Measurements from ENCODE around the gene CMTM8.

CMTM8 gene

GRCh38 chr3:32410367-32411246 lies 172.1 kb downstream of the CMTM8 start:
- TF ChIP-seq SIN3A (IDR thresholded peaks at IDR 0.05; ENCODE audit: borderline replicate concordance, insufficient read depth, low read length), result no peak
- TF ChIP-seq FOXP2 (optimal IDR thresholded peaks at IDR 0.05; ENCODE audit: borderline replicate concordance, extremely low read depth, extremely low read length, insufficient read depth), result no peak
- no peak for TF ChIP-seq POLR2AphosphoS5 (IDR thresholded peaks at IDR 0.05; ENCODE audit: low read depth, low read length)
- no peak for TF ChIP-seq REST (IDR thresholded peaks at IDR 0.05; ENCODE audit: insufficient read depth in 1 of 2, low read depth in 2 of 2, low read length in 2 of 2)
- no peak for TF ChIP-seq TAF1 (IDR thresholded peaks at IDR 0.05; ENCODE audit: borderline replicate concordance, insufficient read depth, low read length)

- TF ChIP-seq REST (IDR thresholded peaks at IDR 0.05; ENCODE audit: insufficient read depth in 1 of 2, low read depth in 2 of 2, low read length in 2 of 2) (no peak), SIN3A (IDR thresholded peaks at IDR 0.05; ENCODE audit: borderline replicate concordance, insufficient read depth, low read length) (no peak), FOXP2 (optimal IDR thresholded peaks at IDR 0.05; ENCODE audit: borderline replicate concordance, extremely low read depth, extremely low read length, insufficient read depth) (no peak), TAF1 (IDR thresholded peaks at IDR 0.05; ENCODE audit: borderline replicate concordance, insufficient read depth, low read length) (no peak), POLR2AphosphoS5 (IDR thresholded peaks at IDR 0.05; ENCODE audit: low read depth, low read length) (no peak)
Measured at GRCh38 chr3:32411442-32411841, 173.0 kb downstream of the CMTM8 start.

GRCh38 chr3:32412887-32413286 lies 174.4 kb downstream of the CMTM8 start:
- no peak for TF ChIP-seq TAF1 (IDR thresholded peaks at IDR 0.05; ENCODE audit: borderline replicate concordance, insufficient read depth, low read length)
- no peak for TF ChIP-seq SIN3A (IDR thresholded peaks at IDR 0.05; ENCODE audit: borderline replicate concordance, insufficient read depth, low read length)
- no peak for TF ChIP-seq POLR2AphosphoS5 (IDR thresholded peaks at IDR 0.05; ENCODE audit: low read depth, low read length)

GRCh38 chr3:32413845-32414521 lies 175.5 kb downstream of the CMTM8 start:
- TF ChIP-seq POLR2AphosphoS5 (IDR thresholded peaks at IDR 0.05; ENCODE audit: low read depth, low read length), result no peak
- no peak for TF ChIP-seq REST (IDR thresholded peaks at IDR 0.05; ENCODE audit: insufficient read depth in 1 of 2, low read depth in 2 of 2, low read length in 2 of 2)
- TF ChIP-seq SIN3A (IDR thresholded peaks at IDR 0.05; ENCODE audit: borderline replicate concordance, insufficient read depth, low read length), result no peak
- TF ChIP-seq FOXP2 (optimal IDR thresholded peaks at IDR 0.05; ENCODE audit: borderline replicate concordance, extremely low read depth, extremely low read length, insufficient read depth), result no peak
- TF ChIP-seq TAF1 (IDR thresholded peaks at IDR 0.05; ENCODE audit: borderline replicate concordance, insufficient read depth, low read length), result no peak

- no peak for TF ChIP-seq REST (IDR thresholded peaks at IDR 0.05; ENCODE audit: insufficient read depth in 1 of 2, low read depth in 2 of 2, low read length in 2 of 2)
- no peak for TF ChIP-seq POLR2AphosphoS5 (IDR thresholded peaks at IDR 0.05; ENCODE audit: low read depth, low read length)
- no peak for TF ChIP-seq TAF1 (IDR thresholded peaks at IDR 0.05; ENCODE audit: borderline replicate concordance, insufficient read depth, low read length)
- no peak for TF ChIP-seq SIN3A (IDR thresholded peaks at IDR 0.05; ENCODE audit: borderline replicate concordance, insufficient read depth, low read length)
- TF ChIP-seq FOXP2 (optimal IDR thresholded peaks at IDR 0.05; ENCODE audit: borderline replicate concordance, extremely low read depth, extremely low read length, insufficient read depth), result no peak
Measured at GRCh38 chr3:32414522-32415202, 176.2 kb downstream of the CMTM8 start.
